Measurements from ENCODE around the gene THBS1. TPM values are rescaled to one million over a fixed set of nuclear protein-coding genes. Genes with fewer than 3 reads are reported as not detected.

Gene THBS1
- total RNA-seq, 2 donors from 2014 or later, result 162 to 390 TPM

GRCh38 chr15:39555885-39556284 lies 25.0 kb upstream of the THBS1 start:
- Histone ChIP-seq H3K9me3 (no peaks in the 10 kb centered on the region), H3K36me3 (no peaks in the 10 kb centered on the region), H3K27ac (no peak overlapping the region), H3K4me3 (no peak overlapping the region), H3K4me1 (no peaks in the 10 kb centered on the region), H3K9ac (ENCODE audit: low read depth in 2 of 2, low read length in 2 of 2) (no peak overlapping the region), H3K27me3 (no peaks in the 10 kb centered on the region)
- TF ChIP-seq, protein P1, sequence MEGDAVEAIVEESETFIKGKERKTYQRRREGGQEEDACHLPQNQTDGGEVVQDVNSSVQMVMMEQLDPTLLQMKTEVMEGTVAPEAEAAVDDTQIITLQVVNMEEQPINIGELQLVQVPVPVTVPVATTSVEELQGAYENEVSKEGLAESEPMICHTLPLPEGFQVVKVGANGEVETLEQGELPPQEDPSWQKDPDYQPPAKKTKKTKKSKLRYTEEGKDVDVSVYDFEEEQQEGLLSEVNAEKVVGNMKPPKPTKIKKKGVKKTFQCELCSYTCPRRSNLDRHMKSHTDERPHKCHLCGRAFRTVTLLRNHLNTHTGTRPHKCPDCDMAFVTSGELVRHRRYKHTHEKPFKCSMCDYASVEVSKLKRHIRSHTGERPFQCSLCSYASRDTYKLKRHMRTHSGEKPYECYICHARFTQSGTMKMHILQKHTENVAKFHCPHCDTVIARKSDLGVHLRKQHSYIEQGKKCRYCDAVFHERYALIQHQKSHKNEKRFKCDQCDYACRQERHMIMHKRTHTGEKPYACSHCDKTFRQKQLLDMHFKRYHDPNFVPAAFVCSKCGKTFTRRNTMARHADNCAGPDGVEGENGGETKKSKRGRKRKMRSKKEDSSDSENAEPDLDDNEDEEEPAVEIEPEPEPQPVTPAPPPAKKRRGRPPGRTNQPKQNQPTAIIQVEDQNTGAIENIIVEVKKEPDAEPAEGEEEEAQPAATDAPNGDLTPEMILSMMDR (IDR thresholded peaks at IDR 0.05), result no peak
- DNase-seq, result no peak
- intact Hi-C loops (cut with DNase I), result no loop called here

- Histone ChIP-seq H3K27ac (no peak overlapping the region), H3K27me3 (no peaks in the 10 kb centered on the region), H3K36me3 (no peaks in the 10 kb centered on the region), H3K9me3 (no peaks in the 10 kb centered on the region), H3K9ac (ENCODE audit: low read depth in 2 of 2, low read length in 2 of 2) (no peak overlapping the region), H3K4me3 (no peak overlapping the region), H3K4me1 (no peaks in the 10 kb centered on the region)
- TF ChIP-seq, protein P1 (IDR thresholded peaks at IDR 0.05), result no peak
- DNase-seq, result no peak
- intact Hi-C loops (cut with DNase I), result no loop called here
These were observed 24.4 kb upstream of the THBS1 start for GRCh38 chr15:39556461-39556860.

DNA sequence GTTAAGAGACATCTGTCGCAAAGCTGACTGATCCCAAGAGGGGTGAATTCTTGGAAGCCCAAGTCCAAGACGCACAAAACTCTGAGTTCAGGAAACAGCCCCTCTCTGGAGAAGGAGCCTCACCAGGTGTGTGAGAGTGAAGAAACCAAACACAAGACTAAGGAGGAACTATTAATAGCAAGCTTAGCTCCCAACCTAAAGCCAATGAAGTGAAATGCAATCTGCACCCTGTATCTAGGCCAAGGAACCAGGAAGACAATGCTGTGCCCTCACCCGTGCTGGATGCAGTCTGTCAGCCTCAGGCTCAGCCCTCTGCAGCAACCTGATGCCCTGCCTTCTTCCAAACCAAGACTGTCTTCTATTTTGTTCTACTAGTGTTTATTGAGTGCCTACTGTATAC lies 22.5 kb upstream of the THBS1 start:
- Histone ChIP-seq H3K27ac (no peak overlapping the region), H3K36me3 (no peaks in the 10 kb centered on the region), H3K9me3 (no peaks in the 10 kb centered on the region), H3K4me1 (no peaks in the 10 kb centered on the region), H3K27me3 (no peaks in the 10 kb centered on the region), H3K9ac (ENCODE audit: low read depth in 2 of 2, low read length in 2 of 2) (no peak overlapping the region), H3K4me3 (no peak overlapping the region)
- TF ChIP-seq, protein P1 (IDR thresholded peaks at IDR 0.05), result no peak
- DNase-seq, result no peak
- intact Hi-C loops (cut with DNase I), result no loop called here

GRCh38 chr15:39564972-39565665 lies 15.8 kb upstream of the THBS1 start:
- TF ChIP-seq, protein P1 (IDR thresholded peaks at IDR 0.05), result no peak
- no peaks in the 10 kb centered on the region for H3K27me3 ChIP-seq
- no peak overlapping the region for H3K9ac ChIP-seq (ENCODE audit: low read depth in 2 of 2, low read length in 2 of 2)
- H3K4me3 ChIP-seq, result no peak overlapping the region
- H3K4me1 ChIP-seq, result no peaks in the 10 kb centered on the region
- DNase-seq, result no peak
- intact Hi-C loops (cut with DNase I), result no loop called here
- H3K27ac ChIP-seq, result no peak overlapping the region
- no peaks in the 10 kb centered on the region for H3K36me3 ChIP-seq
- no peaks in the 10 kb centered on the region for H3K9me3 ChIP-seq

DNA sequence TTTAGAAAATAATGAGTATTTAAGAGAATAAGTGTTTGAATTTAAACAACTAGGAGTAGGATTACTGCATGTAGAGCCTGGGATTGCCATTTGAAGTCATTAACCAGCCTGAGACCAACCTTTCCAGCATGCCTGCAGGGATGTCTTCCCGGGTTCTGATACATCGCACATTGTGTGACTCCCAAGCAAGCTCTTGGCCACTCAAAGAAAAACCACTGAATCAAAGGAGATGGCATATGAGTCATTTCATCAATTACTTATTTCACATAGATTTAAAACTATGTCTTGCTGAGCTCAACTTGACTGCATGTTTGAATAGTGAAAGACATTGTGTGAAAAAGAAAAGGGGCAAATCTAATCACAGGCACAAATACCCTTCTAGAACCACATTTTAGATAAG lies 15.0 kb upstream of the THBS1 start:
- no peaks in the 10 kb centered on the region for H3K36me3 ChIP-seq
- TF ChIP-seq, protein P1 (IDR thresholded peaks at IDR 0.05), result no peak
- intact Hi-C loops (cut with DNase I), result no loop called here
- H3K9ac ChIP-seq (ENCODE audit: low read depth in 2 of 2, low read length in 2 of 2), result no peak overlapping the region
- H3K27me3 ChIP-seq, result no peaks in the 10 kb centered on the region
- no peaks in the 10 kb centered on the region for H3K9me3 ChIP-seq
- no peak for DNase-seq
- H3K4me1 ChIP-seq, result no peaks in the 10 kb centered on the region
- H3K4me3 ChIP-seq, result no peak overlapping the region
- H3K27ac ChIP-seq, result no peak overlapping the region

All from colonic mucosa (tissue), 4 donors.